HG03442 (cell line): ENCODE data around the gene CPNE4.

Experiments
- ATAC-seq: cut with Tn5 transposase; IDR thresholded peaks from one replicate; pipeline ENCODE4 v1.9.1; 2021; ENCODE audit warnings: mild to moderate bottlenecking, moderate library complexity; ENCODE audit not compliant: unreplicated experiment

The CPNE4 gene

GRCh38 chr3:131616719-131617118 lies 418.1 kb downstream of the CPNE4 start:
- ATAC-seq = no peak

- no peak for ATAC-seq
Observed at GRCh38 chr3:131612745-131613144, 422.1 kb downstream of the CPNE4 start.

- ATAC-seq = no peak
Observed at GRCh38 chr3:131610174-131610573, 424.6 kb downstream of the CPNE4 start.

GRCh38 chr3:131608741-131609140 lies 426.1 kb downstream of the CPNE4 start:
- ATAC-seq = no peak

DNA sequence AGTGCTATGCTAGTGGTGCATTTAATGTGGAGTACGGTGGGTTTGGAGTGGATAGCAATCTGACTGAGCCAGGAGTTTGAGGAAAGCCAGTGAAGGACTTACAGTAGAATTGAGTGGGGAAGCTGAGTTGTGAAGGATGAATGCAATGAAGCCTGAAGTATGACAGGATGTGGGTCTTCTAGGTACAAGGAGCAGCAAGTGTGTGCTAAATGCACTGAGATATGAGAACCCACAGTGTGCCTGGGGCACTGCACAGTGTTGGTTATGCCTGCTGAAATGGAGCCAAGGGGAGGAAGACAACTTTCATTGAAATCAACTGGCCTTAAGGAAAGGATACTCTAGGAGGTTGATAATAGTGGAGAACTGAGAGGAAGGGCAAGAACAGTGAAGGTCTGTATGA lies 426.5 kb downstream of the CPNE4 start:
- ATAC-seq = no peak

- ATAC-seq = no peak
Observed at GRCh38 chr3:131605916-131606315, 428.9 kb downstream of the CPNE4 start.

DNA sequence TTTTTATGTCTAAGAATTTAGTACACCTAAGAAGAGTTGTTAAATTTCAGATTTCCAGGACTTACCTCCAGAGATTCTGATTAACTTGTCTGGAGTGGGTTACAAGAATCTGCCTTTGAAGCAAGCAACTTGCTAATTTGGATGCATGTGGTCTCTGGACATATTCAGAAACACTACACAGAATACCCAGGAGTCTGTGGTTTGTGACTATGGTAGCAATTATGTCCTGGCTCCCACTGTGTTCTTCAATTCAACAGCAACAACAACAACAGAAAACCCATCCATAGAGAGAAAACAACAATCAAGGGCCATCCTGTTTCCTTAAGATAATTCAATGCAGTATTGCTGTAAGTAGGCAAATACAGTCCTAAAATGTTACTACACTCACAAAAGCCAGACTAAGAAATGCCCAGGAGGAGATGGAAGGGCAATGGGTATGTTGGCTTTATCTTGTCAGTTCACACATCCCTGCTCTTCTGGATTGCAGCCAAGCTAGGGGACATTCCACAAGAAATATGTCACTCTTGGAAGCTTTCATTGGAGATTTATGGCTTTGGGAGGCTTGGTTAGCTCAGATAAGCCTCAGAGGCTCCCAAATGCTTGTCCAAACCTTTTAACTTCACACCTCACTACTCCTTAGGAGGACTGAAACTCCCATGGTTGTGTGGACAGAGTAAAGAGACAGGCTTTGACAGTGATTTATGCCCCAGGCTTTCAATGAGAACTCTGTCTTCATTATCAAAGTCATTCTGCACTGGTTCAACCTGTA lies 432.6 kb downstream of the CPNE4 start:
- ATAC-seq = no peak

DNA sequence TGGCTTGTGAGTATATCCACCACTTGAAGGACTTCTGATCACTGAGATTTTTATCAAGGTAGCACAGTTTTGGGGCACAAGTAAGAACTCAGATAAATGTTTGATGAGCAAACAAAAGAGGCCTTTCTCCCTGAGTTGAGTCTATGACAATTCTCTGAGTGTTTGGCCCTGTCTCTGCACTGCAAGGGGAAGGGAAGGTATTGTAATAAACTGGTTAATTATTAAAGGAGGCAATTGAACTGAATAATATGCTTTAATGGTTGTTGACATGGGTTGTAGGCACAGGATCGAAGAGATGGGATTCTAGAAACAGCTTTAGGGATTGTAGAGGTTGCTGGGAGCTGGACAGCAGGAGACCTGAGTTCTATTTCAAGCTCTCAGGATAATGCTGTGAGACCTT lies 437.0 kb downstream of the CPNE4 start:
- ATAC-seq = no peak

DNA sequence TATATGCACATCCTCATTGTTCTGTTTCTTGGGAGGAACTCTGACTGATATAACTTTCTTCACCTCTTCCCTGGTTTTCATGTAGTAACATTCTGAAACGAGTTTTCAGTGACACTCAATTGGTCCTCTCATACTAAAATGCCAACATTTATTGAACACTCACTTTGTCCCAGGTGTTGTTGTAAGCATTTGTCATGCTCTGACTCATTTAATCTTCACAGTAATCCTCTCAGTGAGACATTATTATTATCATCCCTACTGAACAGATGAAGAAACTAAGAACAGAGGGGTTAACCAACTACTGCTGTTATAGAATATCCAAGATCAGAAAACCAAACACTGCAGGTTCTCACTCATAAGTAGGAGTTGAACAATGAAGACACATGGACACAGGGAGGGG lies 437.9 kb downstream of the CPNE4 start:
- ATAC-seq = no peak

DNA sequence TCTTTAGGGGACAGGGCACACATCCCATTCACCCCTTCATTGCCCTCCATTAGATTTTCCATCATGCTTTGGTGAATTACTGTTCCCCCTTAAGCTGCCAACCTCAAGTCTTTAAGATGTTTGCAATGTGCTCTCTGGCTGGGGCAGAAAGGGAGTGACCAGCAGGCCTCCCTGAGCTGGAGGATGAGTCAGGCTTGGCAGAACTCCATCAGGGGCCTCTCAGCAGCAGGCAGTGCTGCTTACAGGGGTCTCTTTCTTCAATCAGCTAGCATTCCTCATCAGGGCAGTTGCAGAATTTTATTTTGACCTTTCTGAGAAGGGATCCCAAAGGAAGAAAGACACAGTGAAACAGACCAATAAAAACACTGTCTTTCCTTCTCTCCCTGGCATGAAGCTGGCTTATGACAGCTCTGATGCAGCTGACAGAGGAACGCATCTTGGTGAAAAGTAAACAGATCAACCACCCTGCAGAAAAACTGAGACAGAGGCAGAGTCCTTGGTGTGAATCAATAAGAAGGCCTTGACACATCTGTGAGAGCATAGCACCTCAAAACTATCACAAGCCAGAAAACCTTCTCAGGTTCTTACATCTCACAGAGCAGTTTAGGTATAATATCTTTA lies 443.3 kb downstream of the CPNE4 start:
- ATAC-seq = no peak

GRCh38 chr3:131586277-131586676 lies 448.5 kb downstream of the CPNE4 start:
- no peak for ATAC-seq

DNA sequence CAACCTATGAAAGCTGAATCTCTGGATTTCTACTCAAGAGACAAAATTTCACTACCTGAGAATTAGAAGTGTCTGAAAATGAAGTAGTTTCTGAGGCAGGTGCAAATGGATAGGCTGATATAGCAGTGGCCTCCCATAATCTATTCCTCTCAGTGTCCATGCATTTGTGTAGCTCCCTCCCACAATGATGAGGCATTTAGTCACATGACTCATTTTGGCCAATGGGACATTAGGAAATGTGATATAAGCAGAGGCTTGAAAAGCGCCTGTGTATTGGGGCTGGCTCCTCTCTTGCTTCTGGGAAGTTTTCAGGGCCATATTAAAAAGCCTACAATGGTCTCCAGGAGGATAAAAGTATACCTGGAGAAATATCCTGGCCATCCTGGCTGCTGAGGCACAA lies 452.4 kb downstream of the CPNE4 start:
- ATAC-seq = no peak

DNA sequence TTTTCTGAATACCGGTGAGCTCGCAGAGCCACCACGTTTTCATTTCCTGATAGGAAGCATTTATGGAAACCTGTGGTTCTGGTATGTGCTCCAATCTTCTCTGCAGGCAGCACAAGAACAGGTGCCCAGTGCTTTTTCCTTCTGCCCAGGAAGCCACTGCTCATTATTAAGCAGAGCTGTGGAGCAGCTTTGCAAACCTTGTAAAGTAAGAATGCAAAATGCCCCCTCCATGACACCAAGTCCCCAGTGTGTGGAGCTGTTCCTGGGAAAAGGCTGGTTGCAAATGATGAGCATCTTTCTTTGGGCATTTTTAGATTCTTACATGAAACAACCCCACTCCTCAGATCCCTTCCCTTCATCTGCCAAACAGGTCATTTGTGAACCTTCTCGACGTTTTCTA lies 466.4 kb downstream of the CPNE4 start:
- ATAC-seq = no peak

DNA sequence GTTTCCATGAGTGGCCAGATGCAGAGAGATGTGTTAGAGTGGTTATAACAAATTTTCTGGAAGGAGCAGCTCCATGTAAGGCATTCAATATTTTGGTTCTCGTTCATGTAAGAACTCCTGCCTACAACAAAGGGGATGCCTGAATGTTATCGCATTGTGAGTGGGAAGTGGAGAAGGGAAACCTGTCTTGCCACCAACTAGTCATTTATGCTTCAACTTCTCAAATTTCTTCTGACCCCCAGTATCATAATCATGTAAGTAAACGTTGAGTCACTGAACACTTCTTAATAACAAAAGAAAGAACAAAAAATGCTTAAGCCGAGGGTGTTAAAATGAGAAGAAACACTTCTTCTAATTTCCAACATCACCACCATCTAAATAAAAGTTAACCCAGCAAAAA lies 470.0 kb downstream of the CPNE4 start:
- ATAC-seq = no peak

DNA sequence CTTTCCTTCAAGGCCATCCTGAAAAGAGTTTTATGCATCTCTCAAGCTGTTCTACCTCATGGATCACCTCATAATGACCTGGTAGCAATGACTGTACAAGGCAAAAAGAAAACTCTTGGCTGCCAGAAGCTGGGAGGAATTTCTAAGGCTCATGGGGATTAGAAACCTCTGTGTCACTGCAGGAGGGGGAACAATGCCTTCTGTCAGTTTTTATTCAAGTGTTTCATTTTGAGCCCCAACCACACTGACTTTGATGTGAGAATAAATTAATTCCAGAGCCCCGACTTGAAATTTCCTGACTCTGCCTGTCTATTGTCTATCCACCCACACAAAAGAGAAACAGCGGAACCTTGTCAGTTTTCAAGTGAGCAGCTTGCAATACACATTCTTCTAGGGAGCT lies 473.3 kb downstream of the CPNE4 start:
- no peak for ATAC-seq

GRCh38 chr3:131560795-131561194 lies 474.0 kb downstream of the CPNE4 start:
- ATAC-seq = no peak

GRCh38 chr3:131555456-131555855 lies 479.4 kb downstream of the CPNE4 start:
- no peak for ATAC-seq

DNA sequence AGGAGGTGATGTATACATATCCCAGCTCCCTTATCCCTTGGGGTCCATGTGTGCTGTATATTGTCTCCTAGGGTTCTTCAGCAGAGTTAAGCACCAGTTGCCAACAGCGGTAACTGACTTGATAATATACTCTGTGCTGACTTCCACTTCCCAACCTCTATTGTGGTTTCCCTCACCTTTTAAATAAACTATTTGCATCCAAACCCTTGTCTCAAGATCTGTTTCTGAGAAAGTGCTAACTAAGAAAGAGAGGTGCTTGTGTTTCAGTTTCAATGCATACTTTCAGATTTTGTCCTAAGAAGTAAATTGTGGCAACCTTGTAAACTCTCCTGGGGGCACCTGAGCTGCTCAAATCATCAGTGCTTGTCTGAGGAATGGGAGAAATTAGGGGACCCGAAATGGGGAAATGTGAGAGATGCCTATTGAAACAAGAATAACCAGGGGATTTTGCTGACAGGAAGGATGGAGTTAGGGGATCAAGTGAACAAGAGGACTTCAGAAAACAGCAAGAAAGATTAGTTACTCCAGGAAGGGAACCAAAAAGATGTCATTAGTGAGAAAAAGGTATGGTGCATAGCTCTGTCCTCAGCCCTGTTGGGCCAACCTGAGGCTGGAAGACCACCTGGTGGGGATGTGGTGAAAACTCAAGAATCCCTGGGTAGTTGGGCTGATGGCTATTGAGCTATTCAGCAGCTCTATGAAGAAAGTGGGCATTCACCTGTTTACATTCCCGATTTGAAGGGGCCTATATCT lies 481.1 kb downstream of the CPNE4 start:
- ATAC-seq = peak; percentile 98

- ATAC-seq = no peak
Observed at GRCh38 chr3:131551761-131552160, 483.1 kb downstream of the CPNE4 start.

- ATAC-seq = no peak
Observed at GRCh38 chr3:131550562-131551465, 484.0 kb downstream of the CPNE4 start.

- ATAC-seq = no peak
Observed at GRCh38 chr3:131549340-131549739, 485.5 kb downstream of the CPNE4 start.
